Nephron progenitor cell (in vitro differentiated cells): ENCODE measurements around the gene CYP20A1.
"Not testable (repeated sequence)": the region's sequence is repeated elsewhere in the genome, so short reads cannot be mapped to it uniquely, and the experiment has no call there.

Source experiments
- DNase-seq: peaks from one replicate; pipeline ENCODE4 v3.0.0; 2021
- H3K27ac Mint-ChIP-seq: 2 replicates; pipeline ENCODE4 v1.8.0; 2021; ENCODE audit warnings: mild to moderate bottlenecking, moderate library complexity, mixed read lengths
- H3K27me3 Mint-ChIP-seq: 2 replicates; pipeline ENCODE4 v1.8.0; 2021; ENCODE audit warnings: mild to moderate bottlenecking, low read depth, mixed read lengths; ENCODE audit not compliant: poor library complexity
- H3K36me3 Mint-ChIP-seq: 2 replicates; pipeline ENCODE4 v1.8.0; 2021; ENCODE audit warnings: low read depth, mixed read lengths
- H3K4me1 Mint-ChIP-seq: 2 replicates; pipeline ENCODE4 v1.8.0; 2021; ENCODE audit warnings: mixed read lengths
- H3K4me3 Mint-ChIP-seq: 2 replicates; pipeline ENCODE4 v1.8.0; 2021; ENCODE audit warnings: mild to moderate bottlenecking, moderate library complexity, mixed read lengths
- H3K9me3 Mint-ChIP-seq: 2 replicates; pipeline ENCODE4 v1.8.0; 2021; ENCODE audit warnings: mild to moderate bottlenecking, moderate library complexity, mixed read lengths
- CTCF ChIP-seq: fragments of 200-600 bp; sonication (generic); IDR thresholded peaks from 2 replicates; pipeline ENCODE4 v1.5.0; 2021; ENCODE audit warnings: antibody characterized with exemption

The CYP20A1 gene

GRCh38 chr2:203279288-203279687, 40.5 kb downstream of the CYP20A1 start:
- H3K27me3 Mint-ChIP-seq: no peaks in the 10 kb centered on the region
- H3K9me3 Mint-ChIP-seq: no peaks in the 10 kb centered on the region
- H3K4me1 Mint-ChIP-seq: no peaks in the 10 kb centered on the region
- no peak overlapping the region for H3K4me3 Mint-ChIP-seq
- DNase-seq: no peak
- no peak overlapping the region for H3K27ac Mint-ChIP-seq
- peaks cover 60% of the 10 kb centered on the region for H3K36me3 Mint-ChIP-seq
- no peak for TF ChIP-seq CTCF

- Mint-ChIP-seq H3K9me3 (no peaks in the 10 kb centered on the region), H3K4me3 (no peak overlapping the region), H3K27ac (peak overlapping the region; percentile 16), H3K4me1 (no peaks in the 10 kb centered on the region), H3K36me3 (peaks cover 71% of the 10 kb centered on the region), H3K27me3 (no peaks in the 10 kb centered on the region)
- DNase-seq: no peak
- TF ChIP-seq CTCF: no peak
Measured at GRCh38 chr2:203280428-203281064, 41.7 kb downstream of the CYP20A1 start.

- no peak for TF ChIP-seq CTCF
- H3K9me3 Mint-ChIP-seq: no peaks in the 10 kb centered on the region
- H3K36me3 Mint-ChIP-seq: peaks cover 70% of the 10 kb centered on the region
- no peak overlapping the region for H3K27ac Mint-ChIP-seq
- no peaks in the 10 kb centered on the region for H3K27me3 Mint-ChIP-seq
- H3K4me3 Mint-ChIP-seq: no peak overlapping the region
- DNase-seq: no peak
- no peaks in the 10 kb centered on the region for H3K4me1 Mint-ChIP-seq
Measured at GRCh38 chr2:203282101-203282500, 43.3 kb downstream of the CYP20A1 start.

GRCh38 chr2:203286532-203286931, 47.7 kb downstream of the CYP20A1 start:
- H3K36me3 Mint-ChIP-seq: peaks cover 39% of the 10 kb centered on the region
- no peak overlapping the region for H3K4me3 Mint-ChIP-seq
- TF ChIP-seq CTCF: no peak
- H3K27me3 Mint-ChIP-seq: no peaks in the 10 kb centered on the region
- no peaks in the 10 kb centered on the region for H3K9me3 Mint-ChIP-seq
- H3K27ac Mint-ChIP-seq: no peak overlapping the region
- no peaks in the 10 kb centered on the region for H3K4me1 Mint-ChIP-seq
- DNase-seq: no peak

- Mint-ChIP-seq H3K27ac (no peak overlapping the region), H3K4me1 (peaks cover 7% of the 10 kb centered on the region), H3K36me3 (peaks cover 28% of the 10 kb centered on the region), H3K9me3 (no peaks in the 10 kb centered on the region), H3K27me3 (peaks cover 2% of the 10 kb centered on the region), H3K4me3 (no peak overlapping the region)
- no peak for TF ChIP-seq CTCF
- no peak for DNase-seq
Measured at GRCh38 chr2:203301667-203302066, 62.8 kb downstream of the CYP20A1 start.

- peaks cover 31% of the 10 kb centered on the region for H3K36me3 Mint-ChIP-seq
- H3K27ac Mint-ChIP-seq: not testable (repeated sequence)
Measured at GRCh38 chr2:203302586-203302985, 63.8 kb downstream of the CYP20A1 start.

More at GRCh38 chr2:203302586-203302985, 63.8 kb downstream of the CYP20A1 start:
- H3K27me3 Mint-ChIP-seq, H3K4me3 Mint-ChIP-seq, H3K4me1 Mint-ChIP-seq, DNase-seq, H3K9me3 Mint-ChIP-seq: not testable (repeated sequence)
